K562 (cell line): Measurements from ENCODE around the gene SSX4. TPM values are rescaled to one million over a fixed set of nuclear protein-coding genes. Genes with fewer than 3 reads are reported as not detected.
A peak's percentile ranks its signal among the peaks of the same experiment; 100 is the strongest.
"Not testable (repeated sequence)": the region's sequence is repeated elsewhere in the genome, so short reads cannot be mapped to it uniquely, and the experiment has no call there.

Experiments used
- ATAC-seq: fragments of 200-7000 bp; cut with Tn5 transposase; 3 replicates; pipeline ENCODE4 v1.9.1; 2020; ENCODE audit warnings: moderate library complexity
- BruUV-seq: library from RNA; stranded (reverse); fragments of 400-500 nt; replicated peaks from 2 replicates; lab custom pipeline; 2021; lab: Mats Ljungman, UMichigan
- CTCF ChIA-PET: fragments of 300-600 bp; formaldehyde crosslinking; extraction: SDS; loops from one replicate; lab custom pipeline; 2021; ENCODE audit warnings: low intra/inter-chr PET ratio; lab: Yijun Ruan, JAX
- POLR2A ChIA-PET: fragments of 300-600, 350-650 bp; sonication (Branson Sonifier 250); formaldehyde crosslinking; extraction: SDS; loops from one replicate; lab custom pipeline; 2021; ENCODE audit warnings: antibody characterized with exemption, inconsistent platforms; lab: Yijun Ruan, JAX
- DNase-seq, 4 experiments: peaks; one replicate each; pipeline versions ENCODE4 v3.0.0 to v3.0.0-alpha.2; 2011 to 2018; ENCODE audit warnings: low spot score in 3 of 4, mixed read lengths in 3 of 4; ENCODE audit errors: extremely low read depth in 1 of 4
- FAIRE-seq: peaks from 2 replicates; lab custom pipeline; 2011; peaks lifted over from hg19 to GRCh38; lab: Jason Lieb, UNC
- H2AFZ ChIP-seq: 2 replicates; pipeline ENCODE4 v1.6.0; 2011; ENCODE audit warnings: low read depth, low read length, control low read depth, inconsistent platforms
- H3K27ac ChIP-seq: fragments of 200-600 bp; 3 replicates; pipeline ENCODE4 v1.8.0; 2011; ENCODE audit warnings: low read depth, mild to moderate bottlenecking, control low read depth, inconsistent platforms, low read length, moderate library complexity, mixed read lengths; ENCODE audit errors: extremely low read depth
- H3K27me3 ChIP-seq, 2 experiments: fragments of 300-600 bp in 1 of 2; 2 replicates in 1 of 2; 3 replicates in 1 of 2; pipeline versions ENCODE4 v1.6.0 to v1.8.0; 2011; ENCODE audit warnings: inconsistent platforms in 2 of 2, low read length in 2 of 2, mild to moderate bottlenecking in 1 of 2, mixed read lengths in 1 of 2, moderate library complexity in 1 of 2; ENCODE audit not compliant: control insufficient read depth in 2 of 2, insufficient read depth in 2 of 2
- H3K36me3 ChIP-seq: fragments of 300-600 bp; 3 replicates; pipeline ENCODE4 v1.8.0; 2011; ENCODE audit warnings: mild to moderate bottlenecking, low read length, inconsistent platforms; ENCODE audit not compliant: control insufficient read depth, insufficient read depth
- H3K4me1 ChIP-seq, 2 experiments: fragments of 200-600 bp in 1 of 2; replicated peaks in 1 of 2; 2 replicates in 1 of 2; 3 replicates in 1 of 2; pipeline versions ENCODE4 v1.5.1 to v1.8.0; 2011; ENCODE audit warnings: inconsistent platforms in 2 of 2, low read length in 2 of 2, mild to moderate bottlenecking in 1 of 2, mixed read lengths in 1 of 2, moderate library complexity in 1 of 2; ENCODE audit not compliant: control insufficient read depth in 2 of 2, insufficient read depth in 2 of 2
- H3K4me2 ChIP-seq: 2 replicates; pipeline ENCODE4 v1.6.1; 2011; ENCODE audit warnings: low read length, control low read depth, inconsistent platforms, mixed read lengths; ENCODE audit not compliant: insufficient read depth
- H3K4me3 ChIP-seq: fragments of 200-600 bp; sonication (generic), shearing (Covaris generic); 2 replicates; pipeline ENCODE4 v1.5.1; 2016; ENCODE audit warnings: control low read depth, inconsistent platforms
- H3K79me2 ChIP-seq: fragments of 200-600 bp; 3 replicates; pipeline ENCODE4 v1.8.0; 2011; ENCODE audit warnings: low read length, inconsistent platforms; ENCODE audit not compliant: control insufficient read depth, insufficient read depth
- H3K9ac ChIP-seq, 2 experiments: 2 replicates each; pipeline versions ENCODE4 v1.6.0 to v1.6.1; 2011; ENCODE audit warnings: low read depth in 2 of 2, low read length in 2 of 2, control low read depth in 1 of 2, inconsistent platforms in 1 of 2, mild to moderate bottlenecking in 1 of 2, mixed read lengths in 1 of 2; ENCODE audit not compliant: insufficient read depth in 1 of 2
- H3K9me1 ChIP-seq: one replicate; pipeline ENCODE4 v1.6.0; 2011; ENCODE audit warnings: inconsistent platforms, mild to moderate bottlenecking, low read length, moderate library complexity; ENCODE audit not compliant: control insufficient read depth, insufficient read depth
- H3K9me3 ChIP-seq: replicated peaks from 2 replicates; pipeline ENCODE4 v1.5.1; 2011; ENCODE audit warnings: low read depth, low read length, inconsistent platforms; ENCODE audit not compliant: control insufficient read depth, insufficient read depth
- H4K20me1 ChIP-seq: replicated peaks from 2 replicates; pipeline ENCODE4 v1.6.1; 2011; ENCODE audit warnings: low read length, inconsistent platforms, mixed read lengths; ENCODE audit not compliant: control insufficient read depth, insufficient read depth
- BDP1 ChIP-seq: IDR thresholded peaks from 3 replicates; pipeline ENCODE4 v1.6.1; 2011; ENCODE audit not compliant: insufficient read length, insufficient read depth
- HEY1 ChIP-seq: fragments of 250-450 bp; sonication (Bioruptor Pico); IDR thresholded peaks from 2 replicates; pipeline ENCODE4 v1.5.0; 2020; ENCODE audit warnings: mild to moderate bottlenecking, moderate library complexity, borderline replicate concordance
- ZNF766 ChIP-seq: fragments of 200-800 bp; sonication (Bioruptor generic); conservative IDR thresholded peaks from 2 replicates; pipeline ENCODE4 v1.6.1; 2016; ENCODE audit warnings: missing genetic modification characterization, missing compliant biosample characterization
- WGBS: fragments of 100-300 bp; shearing (Covaris generic); methylation state at CpG from one replicate; pipeline ENCODE4 v1.1.6; 2016; ENCODE audit warnings: low coverage, mixed read lengths; ENCODE audit not compliant: insufficient coverage; ENCODE audit errors: missing lambda C conversion rate; 5-methylcytosine and 5-hydroxymethylcytosine counted together
- in situ Hi-C: fragments of 300-500 bp; cut with MboI; formaldehyde crosslinking; loops from 4 replicates; pipeline ENCODE4 v1.15.0; 2018; ENCODE audit warnings: inconsistent platforms, mixed read lengths
- intact Hi-C: fragments of 100-400 bp; cut with micrococcal nuclease; formaldehyde crosslinking; loops from 2 replicates; pipeline ENCODE4 v1.14.2; 2022
- polyA plus RNA-seq, 8 experiments: library from polyadenylated mRNA; depleted of rRNA in 4 of 8; stranded (reverse) in 5 of 8; unstranded in 3 of 8; fragments of >200 nt; fragmentation: Nextera tagmentation in 2 of 8; fragmentation: Illumina TruSeq in 1 of 8; extraction: Ambion mirVana in 2 of 8; extraction: Trizol in 1 of 8; gene quantifications; 2 replicates each; pipeline versions ENCODE4 v1.2.1 to v1.2.3, GENCODE V29; 2011 to 2014; ENCODE audit warnings: inconsistent platforms in 1 of 8, missing spikeins in 1 of 8
- total RNA-seq, 7 experiments: library from RNA; depleted of rRNA in 6 of 7; stranded (reverse); fragments of >200 nt in 6 of 7; fragmentation: Illumina TruSeq in 2 of 7; extraction: Trizol in 2 of 7; gene quantifications; 2 replicates each; pipeline versions ENCODE4 v1.2.1 to v1.2.3, GENCODE V29; 2011 to 2021; ENCODE audit warnings: low replicate concordance in 1 of 7
- TF ChIP-seq, protein P1 (sequence below): fragments of 200-800 bp; sonication (Bioruptor generic); IDR thresholded peaks from 2 replicates; pipeline ENCODE4 v1.6.1; 2017; ENCODE audit warnings: missing genetic modification characterization, missing compliant biosample characterization
- TF ChIP-seq, protein P2 (sequence below), 2 experiments: fragments of 450-650 bp in 1 of 2; sonication (generic) in 1 of 2; formaldehyde crosslinking in 1 of 2; IDR thresholded peaks in 1 of 2; conservative IDR thresholded peaks in 1 of 2; 2 replicates each; pipeline versions ENCODE4 v1.6.1 to v1.8.1; 2016 to 2023; ENCODE audit warnings: mild to moderate bottlenecking in 2 of 2, moderate library complexity in 2 of 2, inconsistent platforms in 1 of 2, missing genetic modification reagents in 1 of 2

The SSX4 gene
- total and polyA plus RNA-seq, 9 of the 15 experiments (the other 6 are each of a cell fraction or from before 2014, with no cell fraction given) = 0.29 to 7.5 (median 3.4) TPM

DNA sequence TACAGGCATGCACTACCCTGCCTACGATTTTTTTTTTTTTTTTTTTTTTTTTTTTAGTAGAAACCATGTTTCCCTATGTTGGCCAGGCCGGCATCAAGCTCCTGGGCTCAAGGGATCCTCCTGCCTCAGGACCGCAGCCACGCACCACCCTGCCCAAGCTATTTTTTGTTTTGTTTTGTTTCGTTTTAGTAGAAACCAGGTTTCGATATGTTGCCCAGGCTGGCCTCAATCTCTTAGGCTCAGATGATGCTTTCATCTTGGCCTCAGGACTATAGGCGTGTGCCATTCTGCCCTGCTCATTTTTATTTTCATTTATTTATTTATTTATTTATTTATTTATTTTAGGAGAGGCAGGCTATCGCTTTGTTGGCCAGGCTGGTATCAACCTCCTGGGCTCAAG lies 25.7 kb upstream of the SSX4 start:
- H3K9me3 ChIP-seq = no peaks in the 10 kb centered on the region
- no peak overlapping the region for H3K9ac ChIP-seq
- no peak for ATAC-seq
- FAIRE-seq = no peak
- no peak overlapping the region for H3K27ac ChIP-seq
- no peak overlapping the region for H2AFZ ChIP-seq
- H3K27me3 ChIP-seq = no peaks in the 10 kb centered on the region
- POLR2A ChIA-PET = no interaction called here
- intact Hi-C loops (no loop called here), in situ Hi-C loops (no loop called here)
- no peaks in the 10 kb centered on the region for H3K36me3 ChIP-seq
- 42% methylated on average over 6 of the region's 8 CpGs for WGBS
- no peaks in the 10 kb centered on the region for H4K20me1 ChIP-seq
- no peak for TF ChIP-seq BDP1
- no peak for TF ChIP-seq HEY1 (CRISPR knock-in tag)
- TF ChIP-seq, protein P1, sequence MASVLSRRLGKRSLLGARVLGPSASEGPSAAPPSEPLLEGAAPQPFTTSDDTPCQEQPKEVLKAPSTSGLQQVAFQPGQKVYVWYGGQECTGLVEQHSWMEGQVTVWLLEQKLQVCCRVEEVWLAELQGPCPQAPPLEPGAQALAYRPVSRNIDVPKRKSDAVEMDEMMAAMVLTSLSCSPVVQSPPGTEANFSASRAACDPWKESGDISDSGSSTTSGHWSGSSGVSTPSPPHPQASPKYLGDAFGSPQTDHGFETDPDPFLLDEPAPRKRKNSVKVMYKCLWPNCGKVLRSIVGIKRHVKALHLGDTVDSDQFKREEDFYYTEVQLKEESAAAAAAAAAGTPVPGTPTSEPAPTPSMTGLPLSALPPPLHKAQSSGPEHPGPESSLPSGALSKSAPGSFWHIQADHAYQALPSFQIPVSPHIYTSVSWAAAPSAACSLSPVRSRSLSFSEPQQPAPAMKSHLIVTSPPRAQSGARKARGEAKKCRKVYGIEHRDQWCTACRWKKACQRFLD (CRISPR knock-in tag) = no peak
- no peak for TF ChIP-seq ZNF766 (CRISPR knock-in tag)
- no peak overlapping the region for H3K4me3 ChIP-seq
- H3K9me1 ChIP-seq = no peaks in the 10 kb centered on the region
- CTCF ChIA-PET = no interaction called here
- no peak overlapping the region for H3K4me2 ChIP-seq
- H3K4me1 ChIP-seq = no peaks in the 10 kb centered on the region
- H3K79me2 ChIP-seq = no peaks in the 10 kb centered on the region
- BruUV-seq = no TSS peak
- DNase-seq = no peak

DNA sequence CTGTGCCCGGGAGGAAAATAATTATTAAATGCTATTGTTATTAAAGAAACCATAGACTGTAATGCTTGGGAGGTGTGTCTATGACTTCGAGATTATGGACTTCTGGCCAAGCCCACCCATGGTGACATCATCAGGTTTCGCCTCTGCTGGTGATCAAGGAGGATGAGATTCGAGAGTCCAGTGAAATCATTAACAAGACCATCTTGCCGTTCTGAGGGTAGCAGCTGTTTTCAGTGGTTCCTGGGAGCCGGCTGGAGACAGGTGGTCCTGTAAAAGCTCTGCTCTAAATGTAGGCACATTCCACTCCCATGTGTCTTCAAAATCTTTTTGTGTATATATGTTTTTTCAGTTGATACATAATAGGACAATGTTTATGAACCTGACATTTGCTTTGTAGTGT lies 24.1 kb upstream of the SSX4 start:
- H3K4me1 ChIP-seq, BruUV-seq, intact Hi-C loops, H3K9ac ChIP-seq, H3K4me3 ChIP-seq, H3K9me1 ChIP-seq, ATAC-seq, CTCF ChIA-PET, H3K79me2 ChIP-seq, H3K4me2 ChIP-seq, DNase-seq, FAIRE-seq, H3K27ac ChIP-seq, H4K20me1 ChIP-seq, in situ Hi-C loops, H3K9me3 ChIP-seq, H3K27me3 ChIP-seq, H3K36me3 ChIP-seq, POLR2A ChIA-PET: not testable (repeated sequence)
- TF ChIP-seq, protein P2, sequence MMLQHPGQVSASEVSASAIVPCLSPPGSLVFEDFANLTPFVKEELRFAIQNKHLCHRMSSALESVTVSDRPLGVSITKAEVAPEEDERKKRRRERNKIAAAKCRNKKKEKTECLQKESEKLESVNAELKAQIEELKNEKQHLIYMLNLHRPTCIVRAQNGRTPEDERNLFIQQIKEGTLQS (IDR thresholded peaks at IDR 0.05) = peak; percentile 48; the same call in 1 of the 2 replicates
- TF ChIP-seq, protein P2 (CRISPR knock-in tag; conservative IDR thresholded peaks at IDR 0.05) = not testable (repeated sequence)
- 10% methylated on average over 5 of the region's 6 CpGs for WGBS
- 0 out of 2 replicates have a peak overlapping the region, but pooled peaks have one; percentile 39 for H2AFZ ChIP-seq
